Measurements from ENCODE around the gene PRUNE2.

The PRUNE2 gene

GRCh38 chr9:76820431-76820830, 85.5 kb downstream of the PRUNE2 start:
- TF ChIP-seq CTCF (IDR thresholded peaks at IDR 0.05; ENCODE audit: borderline replicate concordance, insufficient read depth, low read depth, low read length): no peak

GRCh38 chr9:76818271-76818670, 87.6 kb downstream of the PRUNE2 start:
- TF ChIP-seq CTCF (IDR thresholded peaks at IDR 0.05; ENCODE audit: borderline replicate concordance, insufficient read depth, low read depth, low read length): no peak
- no peak overlapping the region for H3K4me3 ChIP-seq (ENCODE audit: low read depth, low read length)

More at GRCh38 chr9:76820431-76820830, 85.5 kb downstream of the PRUNE2 start:
- H3K4me3 ChIP-seq (ENCODE audit: low read depth, low read length): no peak overlapping the region

- H3K4me3 ChIP-seq (ENCODE audit: low read depth, low read length): no peak overlapping the region
- no peak for TF ChIP-seq CTCF (IDR thresholded peaks at IDR 0.05; ENCODE audit: borderline replicate concordance, insufficient read depth, low read depth, low read length)
Measured at GRCh38 chr9:76817489-76817888, 88.4 kb downstream of the PRUNE2 start.

GRCh38 chr9:76812591-76812990, 93.3 kb downstream of the PRUNE2 start:
- no peak for TF ChIP-seq CTCF (IDR thresholded peaks at IDR 0.05; ENCODE audit: borderline replicate concordance, insufficient read depth, low read depth, low read length)
- H3K4me3 ChIP-seq (ENCODE audit: low read depth, low read length): no peak overlapping the region

GRCh38 chr9:76810377-76810957, 95.4 kb downstream of the PRUNE2 start:
- TF ChIP-seq CTCF (IDR thresholded peaks at IDR 0.05; ENCODE audit: borderline replicate concordance, insufficient read depth, low read depth, low read length): peak; percentile 72
- no peak overlapping the region for H3K4me3 ChIP-seq (ENCODE audit: low read depth, low read length)

GRCh38 chr9:76808636-76809035, 97.3 kb downstream of the PRUNE2 start:
- TF ChIP-seq CTCF (IDR thresholded peaks at IDR 0.05; ENCODE audit: borderline replicate concordance, insufficient read depth, low read depth, low read length): no peak
- H3K4me3 ChIP-seq (ENCODE audit: low read depth, low read length): no peak overlapping the region

- no peak overlapping the region for H3K4me3 ChIP-seq (ENCODE audit: low read depth, low read length)
- no peak for TF ChIP-seq CTCF (IDR thresholded peaks at IDR 0.05; ENCODE audit: borderline replicate concordance, insufficient read depth, low read depth, low read length)
Measured at GRCh38 chr9:76803762-76804161, 102.2 kb downstream of the PRUNE2 start.
